T47D (cell line): Measurements from ENCODE around the gene PCK2.

ENCODE experiments used
- DNase-seq, 2 experiments: peaks; one replicate each; pipeline versions ENCODE4 v3.0.0 to v3.0.0-alpha.2; 2011 to 2012; ENCODE audit warnings: low read depth in 1 of 2, low spot score in 1 of 2
- JUND ChIP-seq: IDR thresholded peaks from 2 replicates; pipeline ENCODE4 v1.6.1; 2012; ENCODE audit warnings: low read depth
- in situ Hi-C: cut with HindIII; loops from 2 replicates; pipeline ENCODE4 v1.10.0; 2016; ENCODE audit warnings: low sequenced_read_pairs, low pct_unique_long_range_greater_than_20kb

PCK2 gene

DNA sequence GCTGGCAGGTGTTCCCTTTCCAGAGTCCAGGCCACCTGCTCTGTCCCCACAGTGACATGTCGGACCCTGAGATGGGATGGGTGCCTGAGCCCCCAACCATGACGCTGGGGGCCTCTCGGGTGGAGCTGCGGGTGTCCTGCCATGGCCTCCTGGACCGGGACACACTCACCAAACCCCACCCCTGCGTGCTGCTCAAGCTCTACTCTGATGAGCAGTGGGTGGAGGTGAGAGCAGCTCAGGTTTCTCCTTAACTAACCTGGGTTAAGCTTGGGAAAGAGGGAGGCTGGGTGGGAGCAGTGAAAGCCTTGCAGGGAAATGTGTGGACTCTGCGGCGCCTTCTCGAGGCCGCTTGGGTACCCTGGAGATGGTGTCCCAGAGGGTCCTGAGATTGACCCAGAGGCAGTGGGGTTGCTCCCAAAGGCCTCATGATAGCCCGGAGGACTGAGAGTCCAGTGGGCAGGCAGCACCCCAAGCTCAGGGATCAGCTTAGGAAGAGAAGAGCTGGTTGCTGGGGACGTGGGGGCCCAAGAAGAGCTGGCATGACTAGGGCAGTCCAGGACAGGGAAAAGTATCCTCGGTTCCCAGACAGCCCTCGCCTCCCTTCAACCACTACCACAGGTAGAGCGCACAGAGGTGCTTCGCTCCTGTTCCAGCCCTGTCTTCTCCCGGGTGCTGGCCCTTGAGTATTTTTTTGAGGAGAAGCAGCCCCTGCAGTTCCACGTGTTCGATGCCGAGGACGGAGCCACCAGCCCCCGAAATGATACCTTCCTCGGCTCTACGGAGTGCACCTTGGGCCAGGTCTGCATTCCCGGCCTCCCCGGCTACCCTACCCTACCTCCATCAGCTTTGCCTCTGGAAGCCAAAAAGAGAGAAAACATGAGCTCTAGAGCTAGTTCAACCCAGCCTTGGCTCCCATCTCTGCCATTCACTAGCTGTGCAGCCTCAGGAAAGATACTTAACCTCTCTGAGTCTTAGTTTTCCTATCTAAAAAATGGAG is 20.9 kb upstream of the PCK2 start:
- in situ Hi-C loops, result no loop called here
- TF ChIP-seq JUND, result no peak
- no peak for DNase-seq

DNA sequence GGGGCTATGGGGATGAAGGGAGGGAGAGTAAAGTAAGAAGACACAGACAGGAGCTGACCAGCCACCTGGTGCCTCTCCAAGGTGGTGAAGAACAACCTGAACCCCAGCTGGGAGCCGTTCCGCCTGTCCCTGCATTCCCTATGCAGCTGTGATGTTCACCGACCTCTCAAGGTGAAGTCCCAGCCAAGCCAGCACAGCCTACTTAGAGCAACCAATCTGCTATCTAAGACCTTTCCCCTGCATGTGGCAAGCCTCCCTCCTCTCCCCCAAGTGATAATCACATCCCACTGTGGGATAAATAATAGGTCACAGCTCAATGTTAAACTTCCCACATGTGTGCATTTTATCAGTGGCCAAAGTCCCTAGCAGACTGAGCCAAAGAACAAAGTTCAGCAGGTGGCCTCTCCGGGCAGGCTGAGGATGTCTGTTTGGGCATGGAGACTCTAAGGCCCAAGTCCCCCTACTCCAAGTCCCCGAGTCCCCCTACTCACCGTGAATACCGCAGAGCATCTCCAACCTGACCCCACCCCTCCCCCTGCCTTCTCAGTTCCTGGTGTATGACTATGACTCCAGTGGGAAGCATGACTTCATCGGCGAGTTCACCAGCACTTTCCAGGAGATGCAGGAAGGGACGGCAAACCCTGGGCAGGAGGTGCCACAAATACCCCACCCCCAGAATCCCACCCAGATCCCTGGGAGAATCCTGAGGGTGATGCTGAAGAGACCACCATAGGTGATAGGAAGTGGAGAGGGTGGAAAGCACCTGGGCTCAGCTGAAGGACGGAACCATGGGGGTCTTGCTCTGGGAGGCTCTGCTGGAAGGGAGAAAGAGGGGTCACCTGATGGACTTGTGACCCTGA is 19.3 kb upstream of the PCK2 start:
- DNase-seq, result no peak
- TF ChIP-seq JUND, result no peak
- in situ Hi-C loops, result no loop called here

- no peak for DNase-seq
- no peak for TF ChIP-seq JUND
- in situ Hi-C loops, result no loop called here
These were observed 18.4 kb upstream of the PCK2 start for GRCh38 chr14:24075485-24076301.

DNA sequence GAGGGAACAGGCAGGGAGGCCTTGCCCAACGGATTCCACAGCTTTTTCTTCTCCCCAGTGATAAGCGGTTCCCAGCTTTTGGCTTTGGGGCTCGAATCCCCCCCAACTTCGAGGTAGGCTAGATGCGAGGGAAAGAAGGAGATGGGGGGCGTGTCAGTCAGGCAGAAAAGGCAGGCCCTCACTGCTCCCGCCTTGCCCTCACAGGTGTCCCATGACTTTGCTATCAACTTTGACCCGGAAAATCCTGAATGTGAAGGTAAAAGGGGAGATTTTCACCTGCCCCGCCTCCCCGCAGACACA is 17.9 kb upstream of the PCK2 start:
- no peak for TF ChIP-seq JUND
- in situ Hi-C loops, result no loop called here
- DNase-seq, result no peak

DNA sequence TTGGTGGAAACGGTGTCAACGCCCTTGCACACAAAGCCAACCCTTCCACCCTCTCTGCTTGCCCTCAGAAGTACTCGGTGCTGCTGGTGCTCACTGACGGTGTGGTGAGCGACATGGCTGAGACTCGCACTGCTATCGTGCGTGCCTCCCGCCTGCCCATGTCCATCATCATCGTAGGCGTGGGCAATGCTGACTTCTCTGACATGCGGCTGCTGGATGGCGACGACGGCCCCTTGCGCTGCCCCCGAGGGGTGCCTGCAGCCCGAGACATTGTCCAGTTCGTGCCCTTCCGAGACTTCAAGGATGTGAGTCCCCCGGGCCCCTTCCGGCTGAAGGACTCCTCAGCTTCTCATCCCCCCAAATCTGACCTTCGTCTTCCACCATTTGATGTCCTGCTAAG is 17.0 kb upstream of the PCK2 start:
- TF ChIP-seq JUND, result no peak
- in situ Hi-C loops, result no loop called here
- no peak for DNase-seq

GRCh38 chr14:24078146-24078545 is 16.0 kb upstream of the PCK2 start:
- no peak for DNase-seq
- no peak for TF ChIP-seq JUND
- in situ Hi-C loops, result no loop called here

DNA sequence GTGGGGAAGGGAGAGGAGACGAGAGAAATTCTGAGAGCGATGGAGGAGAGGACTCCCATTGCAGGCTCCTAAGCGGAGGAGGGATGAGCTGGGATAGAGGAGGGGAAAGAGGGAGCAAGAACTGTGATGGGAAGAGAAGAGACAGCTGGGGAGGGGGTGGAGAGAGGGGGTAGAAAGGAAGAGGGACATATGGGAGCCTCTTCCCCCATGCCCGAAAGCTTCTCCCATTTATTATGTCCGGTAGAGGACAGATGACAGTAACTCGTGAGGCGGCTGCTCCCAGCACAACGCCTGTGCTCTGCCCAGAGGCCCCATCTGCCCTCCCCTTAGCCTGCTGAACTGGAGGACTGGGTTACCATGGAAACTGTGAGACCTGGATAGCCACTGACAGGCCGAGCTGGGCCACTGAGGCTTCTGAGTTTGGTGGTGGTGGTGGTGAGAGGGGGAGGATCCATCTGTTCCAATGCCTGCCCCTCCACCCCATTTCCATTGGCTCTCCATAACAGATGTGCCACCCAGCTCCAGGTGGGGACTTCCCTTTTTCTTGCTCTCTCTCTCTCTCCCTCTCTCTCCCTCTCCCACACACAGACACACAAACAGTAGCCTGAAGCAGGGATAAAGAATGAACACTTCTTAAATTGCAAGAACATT is 14.5 kb upstream of the PCK2 start:
- no peak for TF ChIP-seq JUND
- in situ Hi-C loops, result no loop called here
- no peak for DNase-seq

DNA sequence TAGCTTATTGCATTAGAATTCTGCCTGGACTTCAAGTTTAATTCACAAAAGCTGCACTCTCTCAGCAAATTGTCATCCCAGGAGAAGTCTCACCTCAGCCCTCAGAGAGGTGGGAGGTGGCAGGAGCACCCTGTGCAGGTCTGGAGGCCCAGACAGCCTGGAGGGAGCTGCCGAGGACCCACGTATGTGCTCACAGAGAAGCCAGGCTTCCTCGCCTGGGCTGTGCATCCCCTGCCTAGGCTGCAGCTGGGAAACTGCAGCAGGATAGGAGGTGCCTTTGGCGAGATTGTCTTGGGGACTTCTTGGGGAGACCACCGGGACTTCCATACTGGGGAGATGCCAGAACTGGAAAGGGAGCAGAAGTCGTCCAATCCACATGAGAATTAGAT is 14.0 kb upstream of the PCK2 start:
- no peak for TF ChIP-seq JUND
- no peak for DNase-seq
- in situ Hi-C loops, result no loop called here

GRCh38 chr14:24080888-24081738 is 13.0 kb upstream of the PCK2 start:
- peak; percentile 64 to 74 for DNase-seq
- no peak for TF ChIP-seq JUND
- in situ Hi-C loops, result no loop called here

DNA sequence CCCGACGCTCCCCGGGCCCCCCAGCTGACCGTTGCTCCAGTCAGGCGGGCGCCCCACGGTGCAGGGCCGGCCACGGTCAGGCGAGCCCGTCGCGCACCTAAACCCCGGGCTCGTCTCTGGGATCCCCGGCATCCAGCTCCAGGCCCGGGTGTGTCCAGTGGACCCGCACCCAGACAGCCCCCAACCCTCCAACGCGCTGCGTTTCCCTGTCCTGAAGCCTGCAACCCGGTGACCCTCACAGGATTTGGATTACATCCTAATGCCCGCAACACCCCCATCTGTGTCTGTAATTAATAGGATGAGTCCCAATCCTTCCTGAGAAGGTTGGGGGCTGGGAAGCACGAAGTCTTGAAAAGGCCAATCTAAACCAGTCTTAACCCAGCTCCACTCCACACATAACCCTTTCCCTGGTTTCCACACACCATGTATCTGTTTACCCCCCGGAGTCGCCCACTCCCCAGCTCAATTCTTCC is 12.3 kb upstream of the PCK2 start:
- in situ Hi-C loops, result no loop called here
- no peak for DNase-seq
- no peak for TF ChIP-seq JUND

DNA sequence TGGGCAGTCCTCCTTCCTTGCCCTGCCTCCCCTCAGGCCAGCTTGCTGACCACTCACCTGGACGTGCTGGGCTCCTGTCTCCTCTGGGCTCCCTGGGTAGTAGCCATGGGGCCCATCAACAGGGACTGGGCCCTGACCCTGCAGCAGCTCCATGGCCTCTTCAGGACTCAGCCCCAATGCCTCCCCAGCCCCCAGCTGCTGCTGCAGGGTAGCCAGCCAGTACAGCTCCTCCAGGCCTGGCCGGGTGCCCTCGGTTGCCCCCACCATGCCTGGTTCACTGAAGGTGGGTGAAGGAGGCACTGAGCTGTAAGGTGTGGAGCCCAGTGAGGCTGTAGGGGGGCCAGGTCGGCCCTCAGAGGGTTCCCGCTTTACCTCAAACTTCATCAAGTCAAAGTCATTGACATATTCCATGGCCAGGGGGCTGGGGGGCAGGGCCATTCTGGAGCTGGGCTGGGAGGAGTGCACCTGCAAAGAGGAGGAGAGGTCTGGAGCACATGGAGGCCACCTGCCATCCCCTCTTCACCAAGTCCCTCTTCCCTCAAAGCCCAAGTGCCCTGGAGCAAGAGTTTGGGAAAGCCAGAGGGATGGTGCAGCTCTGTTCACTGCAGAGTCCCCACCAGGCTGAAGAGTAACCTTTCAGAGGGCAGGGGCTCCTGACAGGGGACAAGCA is 11.6 kb upstream of the PCK2 start:
- no peak for TF ChIP-seq JUND
- DNase-seq, result no peak
- in situ Hi-C loops, result no loop called here
